Measurements from ENCODE around the gene TNFRSF11A.

DNA sequence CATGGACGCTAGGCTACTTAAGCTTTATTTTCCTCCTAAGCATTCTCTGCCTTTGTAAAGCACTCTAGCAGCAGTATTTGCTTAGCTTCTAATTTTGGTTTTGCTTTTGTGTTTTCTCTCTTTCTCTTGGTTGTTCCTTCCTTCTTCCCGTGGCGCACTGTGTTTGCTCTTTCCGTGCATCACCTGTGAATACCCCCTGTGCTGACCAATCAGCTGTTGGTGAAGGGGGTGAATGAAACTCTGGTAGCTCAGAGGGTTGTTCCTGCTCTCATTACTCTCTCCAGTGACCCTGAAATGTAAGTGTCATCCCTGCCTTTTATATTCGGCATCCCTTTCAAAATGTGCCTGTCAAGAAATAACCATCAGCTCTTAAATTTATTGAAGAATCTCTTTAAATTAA, 45.5 kb upstream of the TNFRSF11A start:
- TF ChIP-seq, protein P1, sequence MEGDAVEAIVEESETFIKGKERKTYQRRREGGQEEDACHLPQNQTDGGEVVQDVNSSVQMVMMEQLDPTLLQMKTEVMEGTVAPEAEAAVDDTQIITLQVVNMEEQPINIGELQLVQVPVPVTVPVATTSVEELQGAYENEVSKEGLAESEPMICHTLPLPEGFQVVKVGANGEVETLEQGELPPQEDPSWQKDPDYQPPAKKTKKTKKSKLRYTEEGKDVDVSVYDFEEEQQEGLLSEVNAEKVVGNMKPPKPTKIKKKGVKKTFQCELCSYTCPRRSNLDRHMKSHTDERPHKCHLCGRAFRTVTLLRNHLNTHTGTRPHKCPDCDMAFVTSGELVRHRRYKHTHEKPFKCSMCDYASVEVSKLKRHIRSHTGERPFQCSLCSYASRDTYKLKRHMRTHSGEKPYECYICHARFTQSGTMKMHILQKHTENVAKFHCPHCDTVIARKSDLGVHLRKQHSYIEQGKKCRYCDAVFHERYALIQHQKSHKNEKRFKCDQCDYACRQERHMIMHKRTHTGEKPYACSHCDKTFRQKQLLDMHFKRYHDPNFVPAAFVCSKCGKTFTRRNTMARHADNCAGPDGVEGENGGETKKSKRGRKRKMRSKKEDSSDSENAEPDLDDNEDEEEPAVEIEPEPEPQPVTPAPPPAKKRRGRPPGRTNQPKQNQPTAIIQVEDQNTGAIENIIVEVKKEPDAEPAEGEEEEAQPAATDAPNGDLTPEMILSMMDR (IDR thresholded peaks at IDR 0.05 in 4 of 5, conservative IDR thresholded peaks at IDR 0.05 in 1 of 5) = no peak
- TF ChIP-seq POLR2A (IDR thresholded peaks at IDR 0.05) = no peak

All from gastrocnemius medialis (tissue), 4 donors.